Epithelial cell of prostate (primary cell): ENCODE results near the gene CEPT1.
"Not testable (repeated sequence)": the region's sequence is repeated elsewhere in the genome, so short reads cannot be mapped to it uniquely, and the experiment has no call there.

ENCODE experiments used
- DNase-seq: peaks from one replicate; pipeline ENCODE4 v3.0.0-alpha.2; 2011; ENCODE audit warnings: low read depth, low spot score
- H3K27ac ChIP-seq: fragments of 450-650 bp; 2 replicates; pipeline ENCODE4 v1.5.1; 2017; ENCODE audit warnings: mild to moderate bottlenecking

The CEPT1 gene

GRCh38 chr1:111205714-111206050 lies 65.7 kb downstream of the CEPT1 start:
- no peak for DNase-seq
- H3K27ac ChIP-seq, result peak overlapping the region; percentile 79

- no peak for DNase-seq
- peak overlapping the region; percentile 64 for H3K27ac ChIP-seq
Observed at GRCh38 chr1:111208921-111209320, 68.9 kb downstream of the CEPT1 start.

GRCh38 chr1:111209622-111210021 lies 69.6 kb downstream of the CEPT1 start:
- peak; percentile 65 for DNase-seq
- H3K27ac ChIP-seq, result peak overlapping the region; percentile 64

GRCh38 chr1:111211921-111212320 lies 71.9 kb downstream of the CEPT1 start:
- no peak overlapping the region for H3K27ac ChIP-seq
- DNase-seq, result no peak

GRCh38 chr1:111212634-111213335 lies 72.8 kb downstream of the CEPT1 start:
- DNase-seq, result no peak
- no peak overlapping the region for H3K27ac ChIP-seq

- no peak overlapping the region for H3K27ac ChIP-seq
- no peak for DNase-seq
Observed at GRCh38 chr1:111213412-111213811, 73.4 kb downstream of the CEPT1 start.

- no peak for DNase-seq
- peak overlapping the region; percentile 47 for H3K27ac ChIP-seq
Observed at GRCh38 chr1:111214074-111214801, 74.2 kb downstream of the CEPT1 start.

- peak overlapping the region; percentile 47 for H3K27ac ChIP-seq
- no peak for DNase-seq
Observed at GRCh38 chr1:111214884-111215283, 74.9 kb downstream of the CEPT1 start.

GRCh38 chr1:111215285-111215684 lies 75.3 kb downstream of the CEPT1 start:
- H3K27ac ChIP-seq, result peak overlapping the region; percentile 47
- not testable (repeated sequence) for DNase-seq

GRCh38 chr1:111216751-111217150 lies 76.7 kb downstream of the CEPT1 start:
- DNase-seq, result no peak
- no peak overlapping the region for H3K27ac ChIP-seq

- no peak overlapping the region for H3K27ac ChIP-seq
Observed at GRCh38 chr1:111217183-111217910, 77.3 kb downstream of the CEPT1 start.

GRCh38 chr1:111218701-111219556 lies 78.9 kb downstream of the CEPT1 start:
- H3K27ac ChIP-seq, result no peak overlapping the region
- DNase-seq, result no peak

More at GRCh38 chr1:111217183-111217910, 77.3 kb downstream of the CEPT1 start:
- no peak for DNase-seq

GRCh38 chr1:111219557-111220286 lies 79.7 kb downstream of the CEPT1 start:
- no peak for DNase-seq
- no peak overlapping the region for H3K27ac ChIP-seq

- H3K27ac ChIP-seq, result no peak overlapping the region
- DNase-seq, result no peak
Observed at GRCh38 chr1:111220302-111220890, 80.4 kb downstream of the CEPT1 start.

- DNase-seq, result no peak
- H3K27ac ChIP-seq, result no peak overlapping the region
Observed at GRCh38 chr1:111221276-111221632, 81.2 kb downstream of the CEPT1 start.

- DNase-seq, result no peak
- no peak overlapping the region for H3K27ac ChIP-seq
Observed at GRCh38 chr1:111221633-111222291, 81.7 kb downstream of the CEPT1 start.

GRCh38 chr1:111222308-111223125 lies 82.5 kb downstream of the CEPT1 start:
- peak overlapping the region; percentile 15 for H3K27ac ChIP-seq
- no peak for DNase-seq

GRCh38 chr1:111223126-111223685 lies 83.2 kb downstream of the CEPT1 start:
- no peak for DNase-seq
- peak overlapping the region; percentile 15 for H3K27ac ChIP-seq
